Measurements from ENCODE around the gene COG4. TPM values are rescaled to one million over a fixed set of nuclear protein-coding genes. Genes with fewer than 3 reads are reported as not detected.

COG4 gene
- total RNA-seq, 3 donors from 2014 or later = 36.4 to 46.1 (median 41.3) TPM

DNA sequence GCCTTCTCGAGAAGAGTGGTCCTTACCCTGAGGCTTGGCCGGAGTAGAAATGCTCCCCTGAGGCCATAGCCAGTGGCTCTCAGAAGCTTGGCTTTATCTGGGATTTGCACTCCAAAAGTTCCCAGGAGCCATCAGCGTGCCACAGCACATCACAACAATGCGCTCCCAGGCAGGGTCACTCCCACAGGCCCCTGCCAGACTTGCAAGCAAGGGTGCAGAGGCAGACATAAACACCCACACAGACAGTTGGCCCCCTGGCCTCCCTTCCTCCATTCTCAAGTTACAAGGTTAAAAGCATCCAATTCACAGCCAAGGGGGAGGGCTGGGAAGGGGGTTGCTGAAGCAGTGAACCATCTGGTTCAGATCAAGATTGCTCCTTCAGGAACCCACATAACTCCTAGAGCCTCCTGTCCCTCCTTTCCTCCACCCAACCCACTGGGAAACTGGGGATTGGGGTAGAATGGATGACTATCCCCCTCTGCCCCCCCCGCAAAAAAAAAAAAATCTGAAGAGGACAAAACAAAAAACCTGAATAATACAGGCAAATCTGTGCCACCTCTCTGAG lies 86.3 kb downstream of the COG4 start:
- Histone ChIP-seq H3K27ac (peak overlapping the region; percentile 52 to 88), H3K27me3 (no peaks in the 10 kb centered on the region), H3K4me3 (peak overlapping the region; percentile 79 to 95 (median 82)), H3K9me3 (no peaks in the 10 kb centered on the region), H3K36me3 (no peaks in the 10 kb centered on the region), H3K4me1 (peaks cover 19 to 24% of the 10 kb centered on the region in 2 donors)
- intact Hi-C loops (cut with DNase I; ENCODE audit: low total_unique reads) = no loop called here
- no peak for DNase-seq (ENCODE audit: low spot score in 2 of 2)
- TF ChIP-seq POLR2A (IDR thresholded peaks at IDR 0.05) (no peak), POLR2AphosphoS5 (IDR thresholded peaks at IDR 0.05) (no peak)
- TF ChIP-seq, protein P1, sequence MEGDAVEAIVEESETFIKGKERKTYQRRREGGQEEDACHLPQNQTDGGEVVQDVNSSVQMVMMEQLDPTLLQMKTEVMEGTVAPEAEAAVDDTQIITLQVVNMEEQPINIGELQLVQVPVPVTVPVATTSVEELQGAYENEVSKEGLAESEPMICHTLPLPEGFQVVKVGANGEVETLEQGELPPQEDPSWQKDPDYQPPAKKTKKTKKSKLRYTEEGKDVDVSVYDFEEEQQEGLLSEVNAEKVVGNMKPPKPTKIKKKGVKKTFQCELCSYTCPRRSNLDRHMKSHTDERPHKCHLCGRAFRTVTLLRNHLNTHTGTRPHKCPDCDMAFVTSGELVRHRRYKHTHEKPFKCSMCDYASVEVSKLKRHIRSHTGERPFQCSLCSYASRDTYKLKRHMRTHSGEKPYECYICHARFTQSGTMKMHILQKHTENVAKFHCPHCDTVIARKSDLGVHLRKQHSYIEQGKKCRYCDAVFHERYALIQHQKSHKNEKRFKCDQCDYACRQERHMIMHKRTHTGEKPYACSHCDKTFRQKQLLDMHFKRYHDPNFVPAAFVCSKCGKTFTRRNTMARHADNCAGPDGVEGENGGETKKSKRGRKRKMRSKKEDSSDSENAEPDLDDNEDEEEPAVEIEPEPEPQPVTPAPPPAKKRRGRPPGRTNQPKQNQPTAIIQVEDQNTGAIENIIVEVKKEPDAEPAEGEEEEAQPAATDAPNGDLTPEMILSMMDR (IDR thresholded peaks at IDR 0.05) = no peak

DNA sequence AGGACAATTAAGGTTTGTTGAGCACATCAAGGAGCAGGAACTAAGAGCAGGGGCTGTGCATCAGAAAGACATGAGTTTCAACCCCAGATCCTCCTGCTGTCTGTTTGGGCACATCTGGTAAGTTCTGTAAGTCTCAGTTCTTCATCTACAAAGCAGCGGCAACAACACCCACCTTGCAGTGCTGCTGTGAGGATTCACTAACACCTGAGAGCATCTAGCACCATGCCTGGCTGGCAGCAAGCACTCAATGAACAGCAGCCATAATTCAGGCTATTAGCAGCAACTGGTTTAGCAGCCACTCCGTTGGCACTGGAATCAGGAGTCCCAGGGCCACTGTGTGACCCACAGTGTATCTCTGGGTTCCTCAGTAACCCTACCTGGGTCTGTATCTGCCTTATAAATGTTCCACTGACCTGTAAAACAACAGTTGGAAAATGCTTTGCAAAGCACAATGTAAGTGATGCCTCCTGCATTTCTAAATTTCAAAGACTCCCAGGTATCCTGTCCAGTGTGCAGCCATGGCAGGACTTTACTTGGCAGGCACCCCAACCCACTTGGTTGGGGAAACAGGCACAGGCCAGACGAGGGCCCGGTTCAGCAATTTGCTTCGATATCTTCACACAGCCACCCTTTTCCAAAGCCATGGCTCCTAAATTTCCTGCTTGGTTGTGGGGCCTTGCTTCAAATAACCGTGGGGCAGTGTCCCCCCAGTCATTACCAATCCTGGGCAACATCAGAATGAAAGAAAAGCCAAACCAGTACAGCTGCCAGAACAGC lies 88.7 kb downstream of the COG4 start:
- no peaks in the 10 kb centered on the region for H3K36me3 ChIP-seq
- no peak for DNase-seq (ENCODE audit: low spot score in 2 of 2)
- no peaks in the 10 kb centered on the region for H3K9me3 ChIP-seq
- intact Hi-C loops (cut with DNase I; ENCODE audit: low total_unique reads) = no loop called here
- no peak overlapping the region for H3K27ac ChIP-seq
- no peak for TF ChIP-seq POLR2AphosphoS5 (IDR thresholded peaks at IDR 0.05)
- TF ChIP-seq POLR2A (IDR thresholded peaks at IDR 0.05) = no peak
- TF ChIP-seq, protein P1 (IDR thresholded peaks at IDR 0.05) = no peak
- H3K4me3 ChIP-seq = no peak overlapping the region
- H3K27me3 ChIP-seq = no peaks in the 10 kb centered on the region
- peaks cover 27 to 29% of the 10 kb centered on the region in 2 donors for H3K4me1 ChIP-seq

DNA sequence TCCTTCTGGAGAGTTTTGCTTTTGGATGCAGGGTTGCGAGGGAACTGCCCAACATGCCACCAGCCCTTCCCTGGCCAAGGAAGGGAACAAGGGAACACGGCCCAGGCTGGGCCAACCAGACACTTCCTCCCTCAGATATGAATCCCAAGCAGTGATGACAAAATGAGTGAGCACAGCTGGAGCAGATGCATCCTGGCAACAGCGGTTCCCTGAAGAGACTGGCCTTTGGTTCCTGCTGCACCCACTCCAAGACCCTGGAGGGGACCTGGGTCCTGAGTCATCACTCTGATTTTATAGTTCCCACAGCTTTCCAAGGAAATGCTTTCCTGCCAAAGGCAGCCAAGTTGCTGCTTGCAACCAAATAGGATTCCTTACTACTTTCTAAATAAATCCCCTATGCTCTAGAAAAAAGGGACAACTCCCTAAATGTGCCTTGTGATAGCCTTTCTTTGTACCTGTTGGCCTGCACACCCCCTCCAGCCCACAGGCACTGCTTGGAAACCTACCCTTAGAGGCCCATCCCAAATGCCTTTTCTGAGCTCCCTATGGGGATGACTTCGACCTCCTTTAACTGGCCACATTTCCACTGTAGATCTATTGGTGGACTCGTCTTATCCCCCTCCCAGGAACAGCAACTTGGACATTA lies 89.8 kb downstream of the COG4 start:
- no peak for DNase-seq (ENCODE audit: low spot score in 2 of 2)
- Histone ChIP-seq H3K36me3 (no peaks in the 10 kb centered on the region), H3K9me3 (no peaks in the 10 kb centered on the region), H3K4me1 (peaks cover 28 to 34% of the 10 kb centered on the region in 2 donors), H3K27ac (peak overlapping the region; percentile 62 to 82), H3K27me3 (no peaks in the 10 kb centered on the region), H3K4me3 (no peak overlapping the region)
- intact Hi-C loops (cut with DNase I; ENCODE audit: low total_unique reads) = no loop called here
- TF ChIP-seq POLR2A (IDR thresholded peaks at IDR 0.05) = no peak

DNA sequence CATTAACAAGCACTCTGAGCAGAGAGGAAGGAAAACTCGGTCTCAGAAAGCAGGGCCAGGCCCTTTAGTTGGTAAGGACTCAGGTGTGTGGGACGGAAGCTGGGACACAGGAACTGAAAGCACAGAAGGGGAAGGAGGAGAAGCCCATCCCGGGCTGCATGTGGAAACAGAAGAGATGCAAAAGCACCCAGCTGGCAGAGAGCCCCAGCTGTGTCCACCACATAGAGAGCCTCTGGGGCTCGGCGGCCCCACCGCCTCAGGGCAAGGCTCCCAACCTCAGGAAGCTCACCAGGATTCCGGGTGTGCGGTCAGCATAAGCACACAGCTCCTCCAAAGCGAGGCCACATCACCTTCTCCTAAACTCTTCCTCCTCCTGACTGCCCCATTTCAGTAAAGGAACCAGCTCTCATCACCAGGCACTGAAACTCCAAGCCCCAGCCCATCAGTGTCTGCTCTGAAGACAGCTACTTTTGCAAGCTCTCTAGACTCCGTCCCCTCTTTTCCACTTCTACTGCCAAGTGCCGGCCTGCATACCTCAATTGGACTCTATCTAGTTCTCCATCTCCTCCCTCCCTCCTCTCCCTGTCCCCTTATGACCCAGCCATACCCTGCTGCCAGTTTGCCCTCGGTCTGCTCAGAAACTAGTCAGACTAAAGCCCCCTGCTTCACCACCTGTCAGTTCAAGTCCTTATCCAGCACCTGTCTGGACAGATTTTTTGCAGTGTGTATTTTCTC lies 90.5 kb downstream of the COG4 start:
- no peak for TF ChIP-seq POLR2A (IDR thresholded peaks at IDR 0.05)
- no peak for TF ChIP-seq POLR2AphosphoS5 (IDR thresholded peaks at IDR 0.05)
- TF ChIP-seq, protein P1 (IDR thresholded peaks at IDR 0.05) = no peak
- no peak for DNase-seq (ENCODE audit: low spot score in 2 of 2)
- H3K9me3 ChIP-seq = no peaks in the 10 kb centered on the region
- H3K27me3 ChIP-seq = no peaks in the 10 kb centered on the region
- peak overlapping the region in 1 of 3 donors; percentile 35 for H3K4me3 ChIP-seq
- peaks cover 31 to 37% of the 10 kb centered on the region in 2 donors for H3K4me1 ChIP-seq
- no peaks in the 10 kb centered on the region for H3K36me3 ChIP-seq
- H3K27ac ChIP-seq = peak overlapping the region; percentile 62 to 82
- intact Hi-C loops (cut with DNase I; ENCODE audit: low total_unique reads) = no loop called here

DNA sequence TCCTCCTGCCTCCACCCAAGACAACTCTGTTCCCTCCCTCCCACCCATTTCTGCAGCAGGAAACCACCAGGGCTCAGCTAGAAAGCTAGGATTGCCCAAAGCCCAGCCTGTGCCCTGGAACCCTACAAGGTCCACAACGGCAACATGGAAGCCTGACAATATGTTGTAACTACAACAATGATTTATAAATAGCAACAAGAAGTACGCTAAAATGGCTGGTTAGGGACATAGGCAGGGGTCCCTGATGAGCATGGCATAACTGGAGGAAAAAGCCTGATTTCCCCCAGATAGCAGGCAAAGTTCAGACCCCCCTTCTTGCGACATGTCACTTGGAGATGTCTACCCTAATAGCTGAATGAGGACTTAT lies 91.0 kb downstream of the COG4 start:
- Histone ChIP-seq H3K9me3 (no peaks in the 10 kb centered on the region), H3K4me3 (no peak overlapping the region), H3K4me1 (peaks cover 31 to 38% of the 10 kb centered on the region in 2 donors), H3K27ac (peak overlapping the region; percentile 62 to 82), H3K27me3 (no peaks in the 10 kb centered on the region), H3K36me3 (no peaks in the 10 kb centered on the region)
- TF ChIP-seq, protein P1 (IDR thresholded peaks at IDR 0.05) = no peak
- TF ChIP-seq POLR2AphosphoS5 (IDR thresholded peaks at IDR 0.05) = no peak
- TF ChIP-seq POLR2A (IDR thresholded peaks at IDR 0.05) = no peak
- intact Hi-C loops (cut with DNase I; ENCODE audit: low total_unique reads) = no loop called here
- no peak for DNase-seq (ENCODE audit: low spot score in 2 of 2)

Measured in breast epithelium (tissue), 4 donors.